Astrocyte (in vitro differentiated cells and primary cell): ENCODE results near the gene TMEM87B. TPM values are rescaled to one million over a fixed set of nuclear protein-coding genes. Genes with fewer than 3 reads are reported as not detected.

Source experiments
- DNase-seq: peaks from one replicate; pipeline ENCODE4 v3.0.0-alpha.2; 2010; ENCODE audit warnings: low read depth
- FAIRE-seq: peaks from 2 replicates; lab custom pipeline; 2011; peaks lifted over from hg19 to GRCh38; lab: Jason Lieb, UNC
- H2AFZ ChIP-seq: 2 replicates; pipeline ENCODE4 v1.6.0; 2012; ENCODE audit warnings: low read depth, low read length, inconsistent platforms
- H3K27ac ChIP-seq: 2 replicates; pipeline ENCODE4 v1.5.1; 2011; ENCODE audit warnings: low read depth, low read length, inconsistent platforms
- H3K27me3 ChIP-seq: 2 replicates; pipeline ENCODE4 v1.6.0; 2011; ENCODE audit warnings: low read length, inconsistent platforms; ENCODE audit not compliant: insufficient read depth
- H3K36me3 ChIP-seq: 2 replicates; pipeline ENCODE4 v1.5.1; 2011; ENCODE audit warnings: low read length, inconsistent platforms; ENCODE audit not compliant: insufficient read depth
- H3K4me1 ChIP-seq: 2 replicates; pipeline ENCODE4 v1.5.1; 2011; ENCODE audit warnings: low read length, inconsistent platforms; ENCODE audit not compliant: insufficient read depth
- H3K4me2 ChIP-seq: 2 replicates; pipeline ENCODE4 v1.6.0; 2012; ENCODE audit warnings: low read length, inconsistent platforms
- H3K4me3 ChIP-seq: 2 replicates; pipeline ENCODE4 v1.5.1; 2011; ENCODE audit warnings: low read depth, mild to moderate bottlenecking, low read length, inconsistent platforms; ENCODE audit not compliant: insufficient read depth
- H3K79me2 ChIP-seq: 2 replicates; pipeline ENCODE4 v1.6.0; 2012; ENCODE audit warnings: mild to moderate bottlenecking, low read length, inconsistent platforms; ENCODE audit not compliant: insufficient read depth
- H3K9ac ChIP-seq: 2 replicates; pipeline ENCODE4 v1.6.0; 2012; ENCODE audit warnings: mild to moderate bottlenecking, low read length, inconsistent platforms
- H3K9me3 ChIP-seq: 2 replicates; pipeline ENCODE4 v1.5.1; 2012; ENCODE audit warnings: low read depth, mild to moderate bottlenecking, low read length, inconsistent platforms; ENCODE audit not compliant: insufficient read depth
- H4K20me1 ChIP-seq: 2 replicates; pipeline ENCODE4 v1.6.0; 2012; ENCODE audit warnings: low read length, inconsistent platforms; ENCODE audit not compliant: insufficient read depth
- H3K27ac Mint-ChIP-seq: one replicate; pipeline ENCODE4 v1.8.0; 2021; ENCODE audit warnings: mild to moderate bottlenecking, mixed read lengths; ENCODE audit not compliant: unreplicated experiment
- H3K27me3 Mint-ChIP-seq: one replicate; pipeline ENCODE4 v1.8.0; 2021; ENCODE audit warnings: low read depth, mixed read lengths; ENCODE audit not compliant: unreplicated experiment
- H3K36me3 Mint-ChIP-seq: one replicate; pipeline ENCODE4 v1.8.0; 2021; ENCODE audit warnings: low read depth, mixed read lengths; ENCODE audit not compliant: unreplicated experiment
- H3K4me1 Mint-ChIP-seq: one replicate; pipeline ENCODE4 v1.8.0; 2021; ENCODE audit warnings: low read depth, mixed read lengths; ENCODE audit not compliant: unreplicated experiment
- H3K4me3 Mint-ChIP-seq: one replicate; pipeline ENCODE4 v1.8.0; 2021; ENCODE audit warnings: mild to moderate bottlenecking, moderate library complexity, mixed read lengths; ENCODE audit not compliant: unreplicated experiment
- H3K9me3 Mint-ChIP-seq: one replicate; pipeline ENCODE4 v1.8.0; 2021; ENCODE audit warnings: mild to moderate bottlenecking, mixed read lengths; ENCODE audit not compliant: unreplicated experiment
- EZH2 ChIP-seq: IDR thresholded peaks from 2 replicates; pipeline ENCODE4 v1.6.1; 2012; ENCODE audit warnings: mild to moderate bottlenecking, low read length, inconsistent platforms; ENCODE audit not compliant: insufficient read depth
- total RNA-seq: library from RNA; stranded (reverse); gene quantifications from 2 replicates; pipeline ENCODE4 v1.2.1, GENCODE V29; 2021
- TF ChIP-seq, protein P1 (sequence below): IDR thresholded peaks from 2 replicates; pipeline ENCODE4 v1.5.1; 2011; ENCODE audit warnings: low read depth, mild to moderate bottlenecking, inconsistent platforms, low read length, moderate library complexity; ENCODE audit not compliant: insufficient read depth

The TMEM87B gene
- total RNA-seq, 1 donor from 2014 or later = 27.2 TPM

DNA sequence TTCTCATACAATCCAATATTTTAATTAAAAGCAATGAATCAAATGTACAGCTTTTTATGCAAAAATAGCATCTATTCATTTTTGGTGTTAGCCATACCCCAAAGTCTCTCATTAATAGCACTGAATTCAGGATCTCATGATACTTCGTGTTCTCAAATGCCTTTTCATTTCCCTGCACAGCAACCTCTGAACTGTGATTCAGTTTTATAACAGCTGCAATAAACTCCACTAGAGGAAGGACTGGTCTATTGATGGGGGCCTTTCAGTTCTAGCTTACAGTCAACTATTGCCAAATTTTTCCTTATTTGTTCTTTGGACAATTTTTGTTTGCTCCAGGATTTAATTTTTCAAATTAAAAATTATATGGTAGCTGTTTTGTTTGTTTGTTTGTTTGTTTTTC is 4.8 kb upstream of the TMEM87B start:
- no peak for DNase-seq
- Histone ChIP-seq H3K4me2 (no peak overlapping the region), H3K9ac (no peak overlapping the region), H3K79me2 (peaks cover under 1% of the 10 kb centered on the region), H2AFZ (no peak overlapping the region), H3K9me3 (no peaks in the 10 kb centered on the region), H3K27me3 (no peaks in the 10 kb centered on the region), H3K4me1 (peaks cover 3% of the 10 kb centered on the region), H3K4me3 (no peak overlapping the region), H3K27ac (no peak overlapping the region), H3K36me3 (no peaks in the 10 kb centered on the region), H4K20me1 (peaks cover 3% of the 10 kb centered on the region)
- TF ChIP-seq EZH2 = no peak
- TF ChIP-seq, protein P1, sequence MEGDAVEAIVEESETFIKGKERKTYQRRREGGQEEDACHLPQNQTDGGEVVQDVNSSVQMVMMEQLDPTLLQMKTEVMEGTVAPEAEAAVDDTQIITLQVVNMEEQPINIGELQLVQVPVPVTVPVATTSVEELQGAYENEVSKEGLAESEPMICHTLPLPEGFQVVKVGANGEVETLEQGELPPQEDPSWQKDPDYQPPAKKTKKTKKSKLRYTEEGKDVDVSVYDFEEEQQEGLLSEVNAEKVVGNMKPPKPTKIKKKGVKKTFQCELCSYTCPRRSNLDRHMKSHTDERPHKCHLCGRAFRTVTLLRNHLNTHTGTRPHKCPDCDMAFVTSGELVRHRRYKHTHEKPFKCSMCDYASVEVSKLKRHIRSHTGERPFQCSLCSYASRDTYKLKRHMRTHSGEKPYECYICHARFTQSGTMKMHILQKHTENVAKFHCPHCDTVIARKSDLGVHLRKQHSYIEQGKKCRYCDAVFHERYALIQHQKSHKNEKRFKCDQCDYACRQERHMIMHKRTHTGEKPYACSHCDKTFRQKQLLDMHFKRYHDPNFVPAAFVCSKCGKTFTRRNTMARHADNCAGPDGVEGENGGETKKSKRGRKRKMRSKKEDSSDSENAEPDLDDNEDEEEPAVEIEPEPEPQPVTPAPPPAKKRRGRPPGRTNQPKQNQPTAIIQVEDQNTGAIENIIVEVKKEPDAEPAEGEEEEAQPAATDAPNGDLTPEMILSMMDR = no peak
- H3K4me3 Mint-ChIP-seq = no peak overlapping the region
- no peak for FAIRE-seq
- peaks cover 4% of the 10 kb centered on the region for H3K4me1 Mint-ChIP-seq
- no peak overlapping the region for H3K27ac Mint-ChIP-seq
- no peaks in the 10 kb centered on the region for H3K27me3 Mint-ChIP-seq
- H3K9me3 Mint-ChIP-seq = peaks cover 3% of the 10 kb centered on the region
- H3K36me3 Mint-ChIP-seq = peaks cover 1% of the 10 kb centered on the region

DNA sequence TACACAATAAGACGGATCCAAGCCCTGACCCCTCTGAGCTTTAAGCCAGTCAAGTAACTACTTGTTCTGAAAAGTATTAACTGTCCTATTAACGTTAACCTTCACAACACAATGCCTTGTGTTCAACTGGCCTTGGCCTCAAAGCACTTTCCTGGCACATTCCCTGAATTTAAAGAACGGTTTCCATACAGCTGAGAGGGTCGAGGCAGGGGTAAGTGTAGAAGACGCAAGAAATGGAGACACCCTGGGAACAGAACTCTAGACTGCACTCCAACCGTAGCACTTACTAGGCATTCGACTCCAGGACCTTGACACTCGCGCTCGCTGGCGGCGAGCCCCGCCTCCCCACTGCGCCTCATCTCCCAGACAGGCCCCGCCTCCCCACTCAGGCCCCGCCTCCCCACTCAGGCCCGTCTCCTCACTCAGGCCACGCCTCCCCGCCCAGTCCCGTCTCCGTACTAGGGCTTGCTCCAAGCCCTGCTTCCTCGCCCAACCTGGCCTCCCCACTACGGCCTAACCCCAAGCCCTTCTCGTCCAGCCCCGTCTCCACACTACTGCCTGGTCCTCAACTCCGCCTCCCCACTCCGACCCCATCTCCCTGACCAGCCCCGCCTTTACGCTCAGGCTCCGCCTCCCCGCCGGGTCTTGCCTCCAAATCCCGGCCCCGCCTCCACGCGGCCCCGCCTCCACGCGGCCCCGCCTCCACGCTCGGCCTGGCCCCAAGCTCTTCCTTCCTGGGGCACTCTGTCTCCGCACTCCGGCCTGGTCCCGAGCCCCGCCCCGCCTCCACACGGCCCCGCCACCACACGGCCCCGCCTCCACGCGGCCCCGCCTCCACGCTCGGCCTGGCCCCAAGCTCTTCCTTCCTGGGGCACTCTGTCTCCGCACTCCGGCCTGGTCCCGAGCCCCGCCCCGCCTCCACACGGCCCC is 887 bp upstream of the TMEM87B start:
- DNase-seq = peak; percentile 86
- H2AFZ ChIP-seq = peak overlapping the region; percentile 95
- H3K9ac ChIP-seq = peak overlapping the region; percentile 68
- H3K27ac ChIP-seq = peak overlapping the region; percentile 76
- H3K4me3 Mint-ChIP-seq = peak overlapping the region; percentile 88
- peaks cover 32% of the 10 kb centered on the region for H3K79me2 ChIP-seq
- H3K27me3 ChIP-seq = no peaks in the 10 kb centered on the region
- H4K20me1 ChIP-seq = peaks cover 32% of the 10 kb centered on the region
- peaks cover 2% of the 10 kb centered on the region for H3K9me3 Mint-ChIP-seq
- H3K4me3 ChIP-seq = peak overlapping the region; percentile 52
- H3K4me1 ChIP-seq = peaks cover 12% of the 10 kb centered on the region
- H3K36me3 ChIP-seq = no peaks in the 10 kb centered on the region
- H3K4me2 ChIP-seq = peak overlapping the region; percentile 83
- FAIRE-seq = no peak
- H3K4me1 Mint-ChIP-seq = peaks cover 23% of the 10 kb centered on the region
- no peaks in the 10 kb centered on the region for H3K9me3 ChIP-seq
- TF ChIP-seq, protein P1 = no peak
- TF ChIP-seq EZH2 = no peak
- no peaks in the 10 kb centered on the region for H3K27me3 Mint-ChIP-seq
- peaks cover 5% of the 10 kb centered on the region for H3K36me3 Mint-ChIP-seq
- peak overlapping the region; percentile 92 for H3K27ac Mint-ChIP-seq
